Measurements from ENCODE around the gene UTP14C.
"Not testable (repeated sequence)": the region's sequence is repeated elsewhere in the genome, so short reads cannot be mapped to it uniquely, and the experiment has no call there.

The UTP14C gene

DNA sequence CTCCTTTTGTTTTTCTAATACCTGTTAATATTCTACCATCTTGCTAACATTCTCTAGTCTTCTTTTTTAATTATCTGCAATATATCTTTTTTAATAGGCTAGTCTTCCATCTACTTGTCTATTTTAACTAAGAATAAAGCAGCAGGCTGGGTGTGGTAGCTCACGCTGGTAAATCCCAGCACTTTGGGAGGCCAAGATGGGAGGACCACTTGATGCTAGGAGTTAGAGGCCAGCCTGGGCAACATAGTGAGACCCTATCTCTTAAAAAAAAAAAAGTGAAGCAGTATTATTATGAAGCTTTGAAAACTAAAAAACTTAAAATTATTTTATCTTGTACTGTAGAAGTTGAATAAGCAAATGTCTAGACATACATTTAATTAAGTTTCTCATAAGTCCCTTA is 3.3 kb downstream of the UTP14C start:
- no peak for TF ChIP-seq ZFX (IDR thresholded peaks at IDR 0.05; ENCODE audit: borderline replicate concordance)
- TF ChIP-seq, protein P1, sequence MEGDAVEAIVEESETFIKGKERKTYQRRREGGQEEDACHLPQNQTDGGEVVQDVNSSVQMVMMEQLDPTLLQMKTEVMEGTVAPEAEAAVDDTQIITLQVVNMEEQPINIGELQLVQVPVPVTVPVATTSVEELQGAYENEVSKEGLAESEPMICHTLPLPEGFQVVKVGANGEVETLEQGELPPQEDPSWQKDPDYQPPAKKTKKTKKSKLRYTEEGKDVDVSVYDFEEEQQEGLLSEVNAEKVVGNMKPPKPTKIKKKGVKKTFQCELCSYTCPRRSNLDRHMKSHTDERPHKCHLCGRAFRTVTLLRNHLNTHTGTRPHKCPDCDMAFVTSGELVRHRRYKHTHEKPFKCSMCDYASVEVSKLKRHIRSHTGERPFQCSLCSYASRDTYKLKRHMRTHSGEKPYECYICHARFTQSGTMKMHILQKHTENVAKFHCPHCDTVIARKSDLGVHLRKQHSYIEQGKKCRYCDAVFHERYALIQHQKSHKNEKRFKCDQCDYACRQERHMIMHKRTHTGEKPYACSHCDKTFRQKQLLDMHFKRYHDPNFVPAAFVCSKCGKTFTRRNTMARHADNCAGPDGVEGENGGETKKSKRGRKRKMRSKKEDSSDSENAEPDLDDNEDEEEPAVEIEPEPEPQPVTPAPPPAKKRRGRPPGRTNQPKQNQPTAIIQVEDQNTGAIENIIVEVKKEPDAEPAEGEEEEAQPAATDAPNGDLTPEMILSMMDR (IDR thresholded peaks at IDR 0.05), result no peak
- no peak overlapping the region for H3K27ac ChIP-seq

DNA sequence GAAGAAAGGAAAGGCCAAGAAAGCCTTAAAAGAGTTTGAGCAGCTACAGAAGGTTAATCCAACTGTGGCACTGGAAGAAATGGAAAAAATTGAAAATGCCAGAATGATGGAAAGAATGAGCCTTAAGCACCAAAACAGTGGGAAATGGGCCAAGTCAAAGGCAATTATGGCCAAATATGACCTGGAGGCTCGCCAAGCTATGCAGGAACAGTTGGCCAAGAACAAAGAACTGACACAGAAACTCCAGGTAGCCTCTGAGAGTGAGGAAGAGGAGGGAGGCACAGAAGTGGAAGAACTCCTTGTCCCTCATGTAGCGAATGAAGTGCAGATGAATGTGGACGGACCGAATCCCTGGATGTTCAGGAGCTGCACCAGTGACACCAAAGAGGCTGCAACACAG is 5.1 kb downstream of the UTP14C start:
- TF ChIP-seq, protein P1 (IDR thresholded peaks at IDR 0.05), result no peak
- no peak for TF ChIP-seq ZFX (IDR thresholded peaks at IDR 0.05; ENCODE audit: borderline replicate concordance)
- H3K27ac ChIP-seq, result no peak overlapping the region

DNA sequence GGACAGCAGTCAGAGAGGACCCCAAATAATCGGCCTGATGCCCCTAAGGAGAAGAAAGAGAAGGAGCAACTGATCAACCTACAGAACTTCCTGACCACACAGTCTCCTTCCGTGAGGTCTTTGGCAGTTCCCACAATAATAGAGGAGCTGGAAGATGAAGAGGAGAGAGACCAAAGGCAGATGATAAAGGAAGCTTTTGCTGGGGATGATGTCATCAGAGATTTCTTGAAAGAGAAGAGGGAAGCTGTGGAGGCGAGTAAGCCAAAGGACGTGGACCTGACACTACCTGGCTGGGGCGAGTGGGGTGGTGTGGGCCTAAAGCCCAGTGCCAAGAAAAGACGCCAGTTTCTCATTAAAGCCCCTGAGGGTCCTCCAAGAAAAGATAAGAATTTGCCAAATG is 5.9 kb downstream of the UTP14C start:
- not testable (repeated sequence) for H3K27ac ChIP-seq

DNA sequence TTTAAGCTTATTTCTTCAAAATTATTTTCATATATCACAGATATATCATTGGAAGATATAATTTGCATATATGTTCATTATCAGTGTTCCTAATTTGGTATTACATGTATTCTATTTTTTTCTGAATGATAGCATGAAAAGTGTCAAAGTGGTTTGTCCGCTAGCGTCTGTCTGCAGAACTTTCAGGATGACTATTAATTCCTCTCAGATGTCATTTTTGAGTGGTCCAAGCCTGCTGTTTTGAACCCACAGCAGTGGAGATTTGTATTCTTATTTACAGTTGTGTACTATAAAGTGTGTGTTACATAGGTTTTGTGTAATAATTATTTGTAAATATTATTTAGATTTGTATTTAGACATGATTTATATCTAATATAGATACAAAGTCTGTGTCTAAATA is 8.5 kb downstream of the UTP14C start:
- no peak overlapping the region for H3K27ac ChIP-seq
- no peak for TF ChIP-seq ZFX (IDR thresholded peaks at IDR 0.05; ENCODE audit: borderline replicate concordance)
- TF ChIP-seq, protein P1 (IDR thresholded peaks at IDR 0.05), result no peak

DNA sequence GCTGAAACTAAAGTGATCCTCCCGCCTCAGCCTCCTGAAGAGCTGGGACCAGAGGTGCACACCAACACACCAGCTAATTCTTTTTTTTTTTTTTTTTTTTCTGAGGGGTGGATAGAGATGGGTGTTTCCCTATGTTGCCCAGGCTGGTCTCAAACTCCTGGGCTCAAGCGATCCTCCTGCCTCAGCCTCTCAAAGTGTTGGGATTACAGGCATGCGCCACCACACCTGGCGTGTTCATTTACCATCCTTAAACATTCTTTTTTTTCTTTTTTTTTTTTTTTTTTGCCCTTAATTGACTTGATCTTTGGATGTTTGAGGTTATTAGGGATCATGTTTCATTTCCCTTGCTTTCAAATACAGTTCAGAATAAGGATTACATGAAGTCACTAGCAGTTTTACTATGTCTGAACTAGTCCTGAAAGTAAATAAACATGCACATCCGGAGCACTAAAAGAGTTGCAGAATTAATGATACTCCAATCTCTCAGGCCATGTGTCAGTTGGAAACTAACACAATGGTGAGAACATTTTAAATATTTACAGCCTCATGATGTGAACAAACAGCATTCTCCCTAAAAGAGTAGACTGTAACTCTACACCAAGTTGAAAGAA is 10.2 kb downstream of the UTP14C start:
- no peak overlapping the region for H3K27ac ChIP-seq
- TF ChIP-seq, protein P1 (IDR thresholded peaks at IDR 0.05), result no peak
- TF ChIP-seq ZFX (IDR thresholded peaks at IDR 0.05; ENCODE audit: borderline replicate concordance), result no peak

DNA sequence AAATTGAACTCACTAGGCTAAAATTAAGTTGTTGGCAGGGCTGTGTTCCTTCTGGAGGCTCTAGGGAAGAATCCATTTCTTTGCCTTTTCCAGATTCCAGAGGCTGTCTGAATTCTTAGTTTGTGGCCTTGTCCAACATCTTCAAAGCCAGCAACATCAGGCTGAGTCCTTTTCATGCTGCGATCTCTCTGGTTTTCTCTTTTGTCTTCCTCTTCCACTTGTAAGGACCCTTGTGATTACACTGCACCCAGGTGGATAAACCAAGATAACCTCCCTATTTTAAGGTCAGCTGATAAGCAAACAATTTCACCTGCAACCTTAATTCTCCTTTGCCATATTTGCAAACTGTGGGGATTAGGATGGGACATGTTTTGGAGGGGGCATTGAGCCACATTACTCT is 11.5 kb downstream of the UTP14C start:
- TF ChIP-seq, protein P1 (IDR thresholded peaks at IDR 0.05), result no peak
- no peak for TF ChIP-seq ZFX (IDR thresholded peaks at IDR 0.05; ENCODE audit: borderline replicate concordance)
- no peak overlapping the region for H3K27ac ChIP-seq

DNA sequence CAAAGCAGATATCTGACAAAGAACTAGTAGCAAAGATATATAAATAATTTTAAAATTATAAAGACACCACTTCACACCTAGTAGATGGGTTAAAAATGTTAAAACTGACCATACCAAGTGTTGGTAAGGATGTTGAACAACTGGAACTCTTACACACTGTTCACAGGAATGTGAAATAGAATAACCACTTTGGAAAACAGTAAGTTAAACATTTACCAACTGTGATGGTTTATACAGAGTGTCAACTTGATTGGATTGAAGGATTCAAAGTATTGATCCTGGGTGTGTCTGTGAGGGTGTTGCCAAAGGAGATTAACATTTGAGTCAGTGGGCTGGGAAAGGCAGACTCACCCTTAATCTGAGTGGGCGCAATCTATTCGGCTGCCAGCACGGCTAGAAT is 19.2 kb downstream of the UTP14C start:
- TF ChIP-seq, protein P1 (IDR thresholded peaks at IDR 0.05), result no peak
- no peak for TF ChIP-seq ZFX (IDR thresholded peaks at IDR 0.05; ENCODE audit: borderline replicate concordance)
- no peak overlapping the region for H3K27ac ChIP-seq

DNA sequence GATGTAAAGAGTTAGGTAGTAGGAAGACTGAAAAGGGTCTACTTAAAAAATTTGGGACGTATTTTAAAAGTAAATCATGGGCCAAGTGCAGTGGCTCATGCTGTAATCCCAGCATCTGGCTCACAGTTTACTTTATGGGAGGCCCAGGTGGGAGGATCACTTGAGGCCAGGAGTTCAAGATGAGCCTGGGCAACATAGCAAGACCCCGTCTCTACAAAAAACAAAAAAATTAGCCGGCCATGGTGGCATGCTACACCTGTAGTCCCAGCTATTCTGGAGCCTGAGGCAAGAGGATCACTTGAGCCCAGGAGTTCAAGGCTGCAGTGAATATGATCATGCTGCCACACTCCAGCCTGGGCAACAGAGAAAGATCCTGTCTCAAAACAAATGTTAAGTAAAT is 23.0 kb downstream of the UTP14C start:
- H3K27ac ChIP-seq, result no peak overlapping the region
- TF ChIP-seq ZFX (IDR thresholded peaks at IDR 0.05; ENCODE audit: borderline replicate concordance), result no peak
- TF ChIP-seq, protein P1 (IDR thresholded peaks at IDR 0.05), result no peak

All from 22Rv1 (cell line).